Measurements from ENCODE around the gene RHBDD2.
"Not testable (repeated sequence)": the region's sequence is repeated elsewhere in the genome, so short reads cannot be mapped to it uniquely, and the experiment has no call there.

DNA sequence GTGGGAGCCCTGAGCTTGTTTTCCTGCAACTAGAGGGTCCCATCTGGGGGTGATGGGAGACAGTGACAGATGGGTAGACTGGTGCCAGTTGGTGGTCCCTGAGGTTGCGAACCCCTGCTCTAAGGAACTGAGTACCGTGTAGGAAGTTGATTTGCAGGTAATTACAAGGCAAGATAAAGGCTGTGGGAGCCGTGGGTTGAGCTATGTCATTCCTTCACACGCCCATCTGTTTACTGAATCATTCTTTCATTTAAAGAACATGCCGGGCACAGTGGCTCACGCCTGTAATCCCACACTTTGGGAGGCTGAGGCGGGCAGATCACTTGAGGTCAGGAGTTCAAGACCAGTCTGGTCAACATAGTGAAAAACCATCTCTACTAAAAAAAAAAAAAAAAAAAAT is 12.4 kb downstream of the RHBDD2 start:
- TF ChIP-seq, protein P1, sequence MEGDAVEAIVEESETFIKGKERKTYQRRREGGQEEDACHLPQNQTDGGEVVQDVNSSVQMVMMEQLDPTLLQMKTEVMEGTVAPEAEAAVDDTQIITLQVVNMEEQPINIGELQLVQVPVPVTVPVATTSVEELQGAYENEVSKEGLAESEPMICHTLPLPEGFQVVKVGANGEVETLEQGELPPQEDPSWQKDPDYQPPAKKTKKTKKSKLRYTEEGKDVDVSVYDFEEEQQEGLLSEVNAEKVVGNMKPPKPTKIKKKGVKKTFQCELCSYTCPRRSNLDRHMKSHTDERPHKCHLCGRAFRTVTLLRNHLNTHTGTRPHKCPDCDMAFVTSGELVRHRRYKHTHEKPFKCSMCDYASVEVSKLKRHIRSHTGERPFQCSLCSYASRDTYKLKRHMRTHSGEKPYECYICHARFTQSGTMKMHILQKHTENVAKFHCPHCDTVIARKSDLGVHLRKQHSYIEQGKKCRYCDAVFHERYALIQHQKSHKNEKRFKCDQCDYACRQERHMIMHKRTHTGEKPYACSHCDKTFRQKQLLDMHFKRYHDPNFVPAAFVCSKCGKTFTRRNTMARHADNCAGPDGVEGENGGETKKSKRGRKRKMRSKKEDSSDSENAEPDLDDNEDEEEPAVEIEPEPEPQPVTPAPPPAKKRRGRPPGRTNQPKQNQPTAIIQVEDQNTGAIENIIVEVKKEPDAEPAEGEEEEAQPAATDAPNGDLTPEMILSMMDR (IDR thresholded peaks at IDR 0.05) = not testable (repeated sequence)
- not testable (repeated sequence) for TF ChIP-seq POLR2A (IDR thresholded peaks at IDR 0.05)
